Adrenal gland (tissue), 5 donors: ENCODE measurements around the gene TBC1D20.

Experiments
- POLR2A ChIP-seq, 2 donors: fragments of 450-650 bp; IDR thresholded peaks; one replicate each; pipeline ENCODE4 v1.6.1; 2017; ENCODE audit warnings: antibody characterized with exemption in 2 of 2, mild to moderate bottlenecking in 2 of 2, moderate library complexity in 1 of 2
- TF ChIP-seq, protein P1 (sequence below), 6 experiments: fragments of 450-650 bp in 4 of 6; fragments of 200-600 bp in 2 of 6; sonication (generic) in 1 of 6; IDR thresholded peaks; 1 replicate in 5 of 6; 2 replicates in 1 of 6; pipeline versions ENCODE4 v1.5.1 to v1.8.0; 2016 to 2021; ENCODE audit warnings: antibody characterized with exemption in 6 of 6, mild to moderate bottlenecking in 2 of 6, moderate library complexity in 1 of 6
- donor health status: DM: no; HTN: no; CAD: no.

DNA sequence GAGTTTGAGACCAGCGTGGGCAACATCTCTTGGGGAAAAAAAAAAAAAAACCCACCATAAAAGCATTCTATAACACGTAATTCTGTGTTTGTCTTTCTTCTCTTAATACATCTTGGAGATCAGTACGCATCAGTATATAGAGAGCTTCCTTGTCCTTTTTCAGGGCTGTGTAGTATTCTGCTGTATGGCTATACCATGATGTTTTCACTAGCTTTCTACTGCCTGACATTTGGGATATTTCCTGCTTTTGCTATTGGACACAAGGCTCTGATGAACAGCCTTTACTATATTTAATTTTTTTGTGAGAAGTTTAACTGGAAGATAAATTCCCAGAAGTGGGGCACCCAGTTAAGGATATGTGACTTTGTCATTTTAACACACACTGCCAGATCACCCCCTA lies 74.8 kb downstream of the TBC1D20 start:
- TF ChIP-seq, protein P1, sequence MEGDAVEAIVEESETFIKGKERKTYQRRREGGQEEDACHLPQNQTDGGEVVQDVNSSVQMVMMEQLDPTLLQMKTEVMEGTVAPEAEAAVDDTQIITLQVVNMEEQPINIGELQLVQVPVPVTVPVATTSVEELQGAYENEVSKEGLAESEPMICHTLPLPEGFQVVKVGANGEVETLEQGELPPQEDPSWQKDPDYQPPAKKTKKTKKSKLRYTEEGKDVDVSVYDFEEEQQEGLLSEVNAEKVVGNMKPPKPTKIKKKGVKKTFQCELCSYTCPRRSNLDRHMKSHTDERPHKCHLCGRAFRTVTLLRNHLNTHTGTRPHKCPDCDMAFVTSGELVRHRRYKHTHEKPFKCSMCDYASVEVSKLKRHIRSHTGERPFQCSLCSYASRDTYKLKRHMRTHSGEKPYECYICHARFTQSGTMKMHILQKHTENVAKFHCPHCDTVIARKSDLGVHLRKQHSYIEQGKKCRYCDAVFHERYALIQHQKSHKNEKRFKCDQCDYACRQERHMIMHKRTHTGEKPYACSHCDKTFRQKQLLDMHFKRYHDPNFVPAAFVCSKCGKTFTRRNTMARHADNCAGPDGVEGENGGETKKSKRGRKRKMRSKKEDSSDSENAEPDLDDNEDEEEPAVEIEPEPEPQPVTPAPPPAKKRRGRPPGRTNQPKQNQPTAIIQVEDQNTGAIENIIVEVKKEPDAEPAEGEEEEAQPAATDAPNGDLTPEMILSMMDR (IDR thresholded peaks at IDR 0.05), result no peak
- no peak for TF ChIP-seq POLR2A (IDR thresholded peaks at IDR 0.05)
